ENCODE results near the gene NANOS1.

NANOS1 gene

GRCh38 chr10:119059557-119059956 is 30.0 kb downstream of the NANOS1 start:
- peaks cover 62% of the 10 kb centered on the region for H4K20me1 ChIP-seq (ENCODE audit: insufficient read depth, low read length)
- H3K9ac ChIP-seq (ENCODE audit: low read depth, low read length) = no peak overlapping the region
- H3K27ac ChIP-seq (ENCODE audit: low read length) = no peak overlapping the region
- DNase-seq = no peak
- no peak overlapping the region for H2AFZ ChIP-seq (ENCODE audit: low read depth, low read length)
- no peak overlapping the region for H3K4me3 ChIP-seq (ENCODE audit: low read depth in 1 of 2, low read length in 2 of 2)
- no peaks in the 10 kb centered on the region for H3K27me3 ChIP-seq (ENCODE audit: insufficient read depth, low read length, poor library complexity)
- H3K79me2 ChIP-seq (ENCODE audit: insufficient read depth, low read length) = peaks cover 99% of the 10 kb centered on the region
- no peaks in the 10 kb centered on the region for H3K9me3 ChIP-seq (ENCODE audit: insufficient read depth, low read length, severe bottlenecking)
- no peak for ATAC-seq (ENCODE audit: insufficient read depth, low read depth)
- no peak overlapping the region for H3K4me2 ChIP-seq (ENCODE audit: insufficient read depth, low read length)
- no peaks in the 10 kb centered on the region for H3K4me1 ChIP-seq (ENCODE audit: insufficient read depth, low read length)
- peaks cover 100% of the 10 kb centered on the region for H3K36me3 ChIP-seq (ENCODE audit: insufficient read depth, low read length)
- TF ChIP-seq CTCF (IDR thresholded peaks at IDR 0.05; ENCODE audit: borderline replicate concordance, extremely low read depth, low read length, poor library complexity, severe bottlenecking) (no peak), EZH2 (IDR thresholded peaks at IDR 0.05; ENCODE audit: borderline replicate concordance, low read depth, low read length, severe bottlenecking) (no peak)

- Histone ChIP-seq H3K4me3 (ENCODE audit: low read depth in 1 of 2, low read length in 2 of 2) (no peak overlapping the region), H2AFZ (ENCODE audit: low read depth, low read length) (no peak overlapping the region), H3K36me3 (ENCODE audit: insufficient read depth, low read length) (peaks cover 100% of the 10 kb centered on the region), H3K27ac (ENCODE audit: low read length) (no peak overlapping the region), H3K9ac (ENCODE audit: low read depth, low read length) (no peak overlapping the region), H3K4me2 (ENCODE audit: insufficient read depth, low read length) (no peak overlapping the region), H4K20me1 (ENCODE audit: insufficient read depth, low read length) (peaks cover 61% of the 10 kb centered on the region), H3K27me3 (ENCODE audit: insufficient read depth, low read length, poor library complexity) (no peaks in the 10 kb centered on the region), H3K9me3 (ENCODE audit: insufficient read depth, low read length, severe bottlenecking) (no peaks in the 10 kb centered on the region), H3K79me2 (ENCODE audit: insufficient read depth, low read length) (peaks cover 99% of the 10 kb centered on the region), H3K4me1 (ENCODE audit: insufficient read depth, low read length) (no peaks in the 10 kb centered on the region)
- no peak for DNase-seq
- ATAC-seq (ENCODE audit: insufficient read depth, low read depth) = no peak
- TF ChIP-seq CTCF (IDR thresholded peaks at IDR 0.05; ENCODE audit: borderline replicate concordance, extremely low read depth, low read length, poor library complexity, severe bottlenecking) = no peak
- no peak for TF ChIP-seq EZH2 (IDR thresholded peaks at IDR 0.05; ENCODE audit: borderline replicate concordance, low read depth, low read length, severe bottlenecking)
Measured at GRCh38 chr10:119060107-119060506, 30.6 kb downstream of the NANOS1 start.

GRCh38 chr10:119061352-119061751 is 31.8 kb downstream of the NANOS1 start:
- no peak overlapping the region for H3K27ac ChIP-seq (ENCODE audit: low read length)
- H3K4me1 ChIP-seq (ENCODE audit: insufficient read depth, low read length) = no peaks in the 10 kb centered on the region
- H2AFZ ChIP-seq (ENCODE audit: low read depth, low read length) = no peak overlapping the region
- no peak for DNase-seq
- no peaks in the 10 kb centered on the region for H3K9me3 ChIP-seq (ENCODE audit: insufficient read depth, low read length, severe bottlenecking)
- H3K36me3 ChIP-seq (ENCODE audit: insufficient read depth, low read length) = peaks cover 98% of the 10 kb centered on the region
- H3K9ac ChIP-seq (ENCODE audit: low read depth, low read length) = no peak overlapping the region
- no peak overlapping the region for H3K4me2 ChIP-seq (ENCODE audit: insufficient read depth, low read length)
- no peak for ATAC-seq (ENCODE audit: insufficient read depth, low read depth)
- H4K20me1 ChIP-seq (ENCODE audit: insufficient read depth, low read length) = peaks cover 66% of the 10 kb centered on the region
- no peaks in the 10 kb centered on the region for H3K27me3 ChIP-seq (ENCODE audit: insufficient read depth, low read length, poor library complexity)
- TF ChIP-seq CTCF (IDR thresholded peaks at IDR 0.05; ENCODE audit: borderline replicate concordance, extremely low read depth, low read length, poor library complexity, severe bottlenecking) (no peak), EZH2 (IDR thresholded peaks at IDR 0.05; ENCODE audit: borderline replicate concordance, low read depth, low read length, severe bottlenecking) (no peak)
- peaks cover 97% of the 10 kb centered on the region for H3K79me2 ChIP-seq (ENCODE audit: insufficient read depth, low read length)
- H3K4me3 ChIP-seq (ENCODE audit: low read depth in 1 of 2, low read length in 2 of 2) = no peak overlapping the region

GRCh38 chr10:119061926-119062325 is 32.4 kb downstream of the NANOS1 start:
- Histone ChIP-seq H3K4me3 (ENCODE audit: low read depth in 1 of 2, low read length in 2 of 2) (no peak overlapping the region), H3K79me2 (ENCODE audit: insufficient read depth, low read length) (peaks cover 96% of the 10 kb centered on the region), H4K20me1 (ENCODE audit: insufficient read depth, low read length) (peaks cover 72% of the 10 kb centered on the region), H2AFZ (ENCODE audit: low read depth, low read length) (no peak overlapping the region), H3K27ac (ENCODE audit: low read length) (no peak overlapping the region), H3K27me3 (ENCODE audit: insufficient read depth, low read length, poor library complexity) (no peaks in the 10 kb centered on the region), H3K9ac (ENCODE audit: low read depth, low read length) (no peak overlapping the region), H3K4me1 (ENCODE audit: insufficient read depth, low read length) (no peaks in the 10 kb centered on the region), H3K36me3 (ENCODE audit: insufficient read depth, low read length) (peaks cover 98% of the 10 kb centered on the region), H3K9me3 (ENCODE audit: insufficient read depth, low read length, severe bottlenecking) (no peaks in the 10 kb centered on the region), H3K4me2 (ENCODE audit: insufficient read depth, low read length) (no peak overlapping the region)
- ATAC-seq (ENCODE audit: insufficient read depth, low read depth) (no peak), DNase-seq (no peak)
- TF ChIP-seq EZH2 (IDR thresholded peaks at IDR 0.05; ENCODE audit: borderline replicate concordance, low read depth, low read length, severe bottlenecking) (no peak), CTCF (IDR thresholded peaks at IDR 0.05; ENCODE audit: borderline replicate concordance, extremely low read depth, low read length, poor library complexity, severe bottlenecking) (no peak)

Measured in DND-41 (cell line).